ENCODE data around the gene TIGAR.

The TIGAR gene

GRCh38 chr12:4320853-4321701 lies at the start of gene TIGAR:
Gene TIGAR, plus strand, starts transcription at chr12:4321213. Its CDS starts 59 bp downstream, at chr12:4321272.
- DNase-seq (ENCODE audit: low spot score), result peak; percentile 92

GRCh38 chr12:4271717-4272423 lies 49.1 kb upstream of the TIGAR start:
- no peak for DNase-seq (ENCODE audit: low spot score)

GRCh38 chr12:4272424-4273272 lies 48.4 kb upstream of the TIGAR start:
- DNase-seq (ENCODE audit: low spot score), result no peak

- DNase-seq (ENCODE audit: low spot score), result no peak
Observed at GRCh38 chr12:4273273-4273651, 47.8 kb upstream of the TIGAR start.

GRCh38 chr12:4273652-4274395 lies 47.2 kb upstream of the TIGAR start, which contains the start of gene CCND2:
Gene CCND2, plus strand, starts transcription at chr12:4273762. Its CDS starts 279 bp downstream, at chr12:4274041.
- DNase-seq (ENCODE audit: low spot score), result no peak

- DNase-seq (ENCODE audit: low spot score), result no peak
Observed at GRCh38 chr12:4274396-4275015, 46.5 kb upstream of the TIGAR start.

GRCh38 chr12:4275016-4275869 lies 45.8 kb upstream of the TIGAR start:
- no peak for DNase-seq (ENCODE audit: low spot score)

GRCh38 chr12:4275870-4276301 lies 45.1 kb upstream of the TIGAR start:
- DNase-seq (ENCODE audit: low spot score), result no peak

- peak; percentile 86 for DNase-seq (ENCODE audit: low spot score)
Observed at GRCh38 chr12:4276524-4277204, 44.3 kb upstream of the TIGAR start.

GRCh38 chr12:4277205-4277543 lies 43.8 kb upstream of the TIGAR start:
- no peak for DNase-seq (ENCODE audit: low spot score)

GRCh38 chr12:4277857-4278256 lies 43.2 kb upstream of the TIGAR start:
- DNase-seq (ENCODE audit: low spot score), result no peak

GRCh38 chr12:4278329-4279197 lies 42.5 kb upstream of the TIGAR start:
- DNase-seq (ENCODE audit: low spot score), result no peak

- no peak for DNase-seq (ENCODE audit: low spot score)
Observed at GRCh38 chr12:4279198-4279690, 41.8 kb upstream of the TIGAR start.

GRCh38 chr12:4280351-4281163 lies 40.5 kb upstream of the TIGAR start:
- no peak for DNase-seq (ENCODE audit: low spot score)

GRCh38 chr12:4281173-4281654 lies 39.8 kb upstream of the TIGAR start:
- no peak for DNase-seq (ENCODE audit: low spot score)

GRCh38 chr12:4282103-4282891 lies 38.7 kb upstream of the TIGAR start:
- DNase-seq (ENCODE audit: low spot score), result no peak

Data from HuH-7 (cell line).